ENCODE measurements around the gene TSPAN9.

- TF ChIP-seq CTCF (IDR thresholded peaks at IDR 0.05) (no peak), EZH2 (IDR thresholded peaks at IDR 0.05) (no peak)
Observed at GRCh38 chr12:3177778-3178425, 100.7 kb downstream of the TSPAN9 start.
